ENCODE measurements around the gene BAZ1B.

BAZ1B gene

GRCh38 chr7:73504920-73505319, 17.2 kb downstream of the BAZ1B start:
- H3K9ac ChIP-seq (ENCODE audit: low read depth, low read length, poor library complexity, severe bottlenecking), result no peak overlapping the region
- H3K27me3 ChIP-seq (ENCODE audit: insufficient read depth, low read length, poor library complexity, severe bottlenecking), result no peaks in the 10 kb centered on the region
- no peaks in the 10 kb centered on the region for H3F3A ChIP-seq (ENCODE audit: low read depth)
- H4K20me1 ChIP-seq (ENCODE audit: insufficient read depth, low read length, poor library complexity, severe bottlenecking), result peaks cover 61% of the 10 kb centered on the region
- H3K79me2 ChIP-seq (ENCODE audit: insufficient read depth, low read length), result peaks cover 68% of the 10 kb centered on the region
- no peak overlapping the region for H3K4me2 ChIP-seq (ENCODE audit: low read depth, low read length, poor library complexity, severe bottlenecking)
- H3K9me3 ChIP-seq (ENCODE audit: insufficient read depth, low read depth, low read length), result no peaks in the 10 kb centered on the region
- TF ChIP-seq CTCF (conservative IDR thresholded peaks at IDR 0.05; ENCODE audit: low read length) (no peak), EZH2phosphoT487 (IDR thresholded peaks at IDR 0.05; ENCODE audit: borderline replicate concordance) (no peak)
- no peaks in the 10 kb centered on the region for H3K4me1 ChIP-seq (ENCODE audit: insufficient read depth, low read length, poor library complexity, severe bottlenecking)
- H3K9me2 ChIP-seq (replicated peaks; ENCODE audit: low read depth, low read length), result no peaks in the 10 kb centered on the region
- H3K36me3 ChIP-seq (ENCODE audit: insufficient read depth, low read length), result peaks cover 92% of the 10 kb centered on the region
- H3K4me3 ChIP-seq (ENCODE audit: low read length, poor library complexity, severe bottlenecking), result no peak overlapping the region
- no peak overlapping the region for H2AFZ ChIP-seq (ENCODE audit: low read length)

GRCh38 chr7:73504017-73504416, 18.1 kb downstream of the BAZ1B start:
- H3K4me3 ChIP-seq (ENCODE audit: low read length, poor library complexity, severe bottlenecking), result no peak overlapping the region
- peaks cover 93% of the 10 kb centered on the region for H3K36me3 ChIP-seq (ENCODE audit: insufficient read depth, low read length)
- no peaks in the 10 kb centered on the region for H3K9me2 ChIP-seq (replicated peaks; ENCODE audit: low read depth, low read length)
- H2AFZ ChIP-seq (ENCODE audit: low read length), result no peak overlapping the region
- no peaks in the 10 kb centered on the region for H3K4me1 ChIP-seq (ENCODE audit: insufficient read depth, low read length, poor library complexity, severe bottlenecking)
- H3K4me2 ChIP-seq (ENCODE audit: low read depth, low read length, poor library complexity, severe bottlenecking), result no peak overlapping the region
- peaks cover 62% of the 10 kb centered on the region for H4K20me1 ChIP-seq (ENCODE audit: insufficient read depth, low read length, poor library complexity, severe bottlenecking)
- no peaks in the 10 kb centered on the region for H3K9me3 ChIP-seq (ENCODE audit: insufficient read depth, low read depth, low read length)
- peaks cover 67% of the 10 kb centered on the region for H3K79me2 ChIP-seq (ENCODE audit: insufficient read depth, low read length)
- H3K27me3 ChIP-seq (ENCODE audit: insufficient read depth, low read length, poor library complexity, severe bottlenecking), result no peaks in the 10 kb centered on the region
- H3K9ac ChIP-seq (ENCODE audit: low read depth, low read length, poor library complexity, severe bottlenecking), result no peak overlapping the region
- no peaks in the 10 kb centered on the region for H3F3A ChIP-seq (ENCODE audit: low read depth)
- TF ChIP-seq CTCF (conservative IDR thresholded peaks at IDR 0.05; ENCODE audit: low read length) (no peak), EZH2phosphoT487 (IDR thresholded peaks at IDR 0.05; ENCODE audit: borderline replicate concordance) (no peak)

- Histone ChIP-seq H3K9ac (ENCODE audit: low read depth, low read length, poor library complexity, severe bottlenecking) (no peak overlapping the region), H3K27me3 (ENCODE audit: insufficient read depth, low read length, poor library complexity, severe bottlenecking) (no peaks in the 10 kb centered on the region), H3K4me1 (ENCODE audit: insufficient read depth, low read length, poor library complexity, severe bottlenecking) (no peaks in the 10 kb centered on the region), H3K9me2 (replicated peaks; ENCODE audit: low read depth, low read length) (no peaks in the 10 kb centered on the region), H4K20me1 (ENCODE audit: insufficient read depth, low read length, poor library complexity, severe bottlenecking) (peaks cover 64% of the 10 kb centered on the region), H3K4me3 (ENCODE audit: low read length, poor library complexity, severe bottlenecking) (no peak overlapping the region), H2AFZ (ENCODE audit: low read length) (no peak overlapping the region), H3F3A (ENCODE audit: low read depth) (no peaks in the 10 kb centered on the region), H3K9me3 (ENCODE audit: insufficient read depth, low read depth, low read length) (no peaks in the 10 kb centered on the region), H3K79me2 (ENCODE audit: insufficient read depth, low read length) (peaks cover 63% of the 10 kb centered on the region), H3K36me3 (ENCODE audit: insufficient read depth, low read length) (peaks cover 94% of the 10 kb centered on the region), H3K4me2 (ENCODE audit: low read depth, low read length, poor library complexity, severe bottlenecking) (no peak overlapping the region)
- TF ChIP-seq CTCF (conservative IDR thresholded peaks at IDR 0.05; ENCODE audit: low read length) (no peak), EZH2phosphoT487 (IDR thresholded peaks at IDR 0.05; ENCODE audit: borderline replicate concordance) (no peak)
These were observed 18.9 kb downstream of the BAZ1B start for GRCh38 chr7:73503229-73503628.
